Caco-2 (cell line): ENCODE measurements around the gene CDC34. TPM values are rescaled to one million over a fixed set of nuclear protein-coding genes. Genes with fewer than 3 reads are reported as not detected.

Source experiments
- BruUV-seq: library from RNA; stranded (reverse); fragments of 400-500 nt; replicated peaks from 2 replicates; lab custom pipeline; 2021; lab: Mats Ljungman, UMichigan
- CTCF ChIA-PET: fragments of 300-600 bp; sonication (Branson Sonifier 250); formaldehyde crosslinking; loops from one replicate; lab custom pipeline; 2022; ENCODE audit warnings: antibody characterized with exemption; lab: Charles Lee
- POLR2A ChIA-PET: fragments of 300-600 bp; sonication (Branson Sonifier 250); formaldehyde crosslinking; loops from one replicate; lab custom pipeline; 2022; ENCODE audit warnings: antibody characterized with exemption; lab: Charles Lee
- DNase-seq, 2 experiments: peaks; one replicate each; pipeline versions ENCODE4 v3.0.0 to v3.0.0-alpha.2; 2020 to 2022
- H3K27me3 ChIP-seq: replicated peaks from 2 replicates; pipeline ENCODE4 v1.6.0; 2011; ENCODE audit warnings: low read length; ENCODE audit not compliant: control insufficient read depth, insufficient read depth
- H3K36me3 ChIP-seq: 2 replicates; pipeline ENCODE4 v1.5.1; 2011; ENCODE audit warnings: low read length; ENCODE audit not compliant: control insufficient read depth, insufficient read depth
- H3K4me1 ChIP-seq: fragments of 250-450 bp; sonication (Bioruptor Pico); 2 replicates; pipeline ENCODE4 v1.5.1; 2020; ENCODE audit warnings: mild to moderate bottlenecking
- H3K4me3 ChIP-seq: 2 replicates; pipeline ENCODE4 v1.5.1; 2011; ENCODE audit warnings: low read depth, mild to moderate bottlenecking, control low read depth, low read length
- H3K9me3 ChIP-seq: fragments of 250-450 bp; sonication (Bioruptor Pico); 2 replicates; pipeline ENCODE4 v1.5.1; 2020; ENCODE audit warnings: mild to moderate bottlenecking, moderate library complexity
- H3K27ac Mint-ChIP-seq: one replicate; pipeline ENCODE4 v1.8.0; 2022; ENCODE audit warnings: mixed read lengths; ENCODE audit not compliant: unreplicated experiment
- H3K27me3 Mint-ChIP-seq: one replicate; pipeline ENCODE4 v1.8.0; 2022; ENCODE audit warnings: mixed read lengths; ENCODE audit not compliant: insufficient read depth, unreplicated experiment
- H3K36me3 Mint-ChIP-seq: one replicate; pipeline ENCODE4 v1.8.0; 2022; ENCODE audit warnings: mild to moderate bottlenecking, mixed read lengths; ENCODE audit not compliant: insufficient read depth, unreplicated experiment
- H3K4me1 Mint-ChIP-seq: one replicate; pipeline ENCODE4 v1.8.0; 2022; ENCODE audit warnings: low read depth, mixed read lengths; ENCODE audit not compliant: unreplicated experiment
- H3K4me3 Mint-ChIP-seq: one replicate; pipeline ENCODE4 v1.8.0; 2022; ENCODE audit warnings: mild to moderate bottlenecking, moderate library complexity, mixed read lengths; ENCODE audit not compliant: unreplicated experiment
- H3K9me3 Mint-ChIP-seq: one replicate; pipeline ENCODE4 v1.8.0; 2022; ENCODE audit warnings: mixed read lengths; ENCODE audit not compliant: unreplicated experiment
- intact Hi-C: fragments of 100-400 bp; cut with micrococcal nuclease; formaldehyde crosslinking; loops from one replicate; pipeline ENCODE4 v1.10.0; 2022; ENCODE audit not compliant: unreplicated experiment
- total RNA-seq: library from RNA; stranded (reverse); gene quantifications from 2 replicates; pipeline ENCODE4 v1.2.3, GENCODE V29; 2022
- TF ChIP-seq, protein P1 (sequence below), 2 experiments: fragments of 200-600 bp in 1 of 2; IDR thresholded peaks; 1 replicate in 1 of 2; 2 replicates in 1 of 2; pipeline versions ENCODE4 v1.5.1 to v1.8.0; 2011 to 2022; ENCODE audit warnings: antibody characterized with exemption in 1 of 2, control low read depth in 1 of 2, inconsistent platforms in 1 of 2, low read depth in 1 of 2, low read length in 1 of 2, mild to moderate bottlenecking in 1 of 2, moderate library complexity in 1 of 2; ENCODE audit not compliant: insufficient read depth in 1 of 2, severe bottlenecking in 1 of 2, unreplicated experiment in 1 of 2

CDC34 gene
- total RNA-seq, 1 experiment from 2014 or later, result 129 TPM

DNA sequence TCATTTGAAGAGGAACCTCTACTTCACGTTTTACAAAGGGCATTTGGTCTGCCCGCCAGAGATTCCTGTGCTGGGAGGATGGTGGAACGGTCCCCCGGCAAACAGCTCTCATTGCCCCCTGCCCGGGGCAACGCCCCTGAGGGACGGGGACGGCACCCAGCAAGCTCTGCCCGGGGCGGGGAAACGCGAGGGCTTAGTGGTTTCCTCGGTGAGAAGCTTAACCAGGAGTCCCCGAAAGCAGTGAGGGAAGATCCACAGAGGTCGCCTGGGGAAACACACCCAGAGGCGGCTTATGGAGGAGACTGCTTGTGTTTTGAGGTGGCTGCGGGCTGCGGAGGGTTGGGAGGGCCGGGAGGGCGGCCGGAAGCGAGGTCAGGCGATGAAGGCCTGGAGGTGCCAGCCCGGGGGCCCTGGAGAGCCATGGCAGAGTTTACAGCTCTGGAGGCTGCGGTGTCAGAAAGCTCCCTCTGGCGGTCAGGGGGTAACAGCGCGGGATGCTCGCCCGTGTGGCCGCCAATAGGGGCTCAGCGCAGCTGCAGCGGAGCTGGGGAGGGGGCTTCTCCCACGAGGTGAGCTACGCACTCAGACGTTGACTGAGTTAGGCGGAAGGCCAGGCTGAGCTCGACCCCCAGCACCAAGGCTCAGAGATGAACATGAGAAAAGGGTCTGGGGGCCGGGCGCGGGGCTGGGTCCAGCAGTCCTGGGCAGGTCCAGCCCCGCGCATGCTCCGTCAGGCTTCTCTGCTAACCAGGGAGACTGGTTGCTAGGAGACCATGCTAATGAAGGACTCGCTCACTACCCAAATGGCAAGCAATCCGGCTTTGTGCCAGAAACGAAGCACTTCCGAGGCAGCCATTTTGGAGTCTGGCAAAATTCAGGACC, 24.9 kb upstream of the CDC34 start:
- H3K4me1 ChIP-seq, result peaks cover 10% of the 10 kb centered on the region; the same call in 1 of the 2 replicates
- no peaks in the 10 kb centered on the region for H3K27me3 ChIP-seq
- DNase-seq, result peak; percentile 95 to 98
- H3K36me3 ChIP-seq, result no peaks in the 10 kb centered on the region
- peak overlapping the region; percentile 82 for H3K4me3 Mint-ChIP-seq
- CTCF ChIA-PET, result interaction anchor here (0.5 to 1.6 kb wide), 16 partner anchors 9 to 212 kb away, joined by 3 to 28 read pairs (median 6); partner anchors contain the start of genes BSG, CDC34 and RNF126
- H3K4me3 ChIP-seq, result peak overlapping the region; percentile 80
- H3K9me3 ChIP-seq, result no peaks in the 10 kb centered on the region
- no peaks in the 10 kb centered on the region for H3K27me3 Mint-ChIP-seq
- peak overlapping the region; percentile 99 for H3K27ac Mint-ChIP-seq
- POLR2A ChIA-PET, result interaction anchor here (1.0 to 1.5 kb wide), 3 partner anchors 18 to 26 kb away, joined by 7 to 9 read pairs (median 8); partner anchors contain the start of gene CDC34
- H3K36me3 Mint-ChIP-seq, result peaks cover 22% of the 10 kb centered on the region
- no TSS peak for BruUV-seq
- intact Hi-C loops, result loop anchor here (1.0 to 2.0 kb wide), 2 partner anchors 17 to 26 kb away; no protein-coding TSS in a partner anchor
- TF ChIP-seq, protein P1, sequence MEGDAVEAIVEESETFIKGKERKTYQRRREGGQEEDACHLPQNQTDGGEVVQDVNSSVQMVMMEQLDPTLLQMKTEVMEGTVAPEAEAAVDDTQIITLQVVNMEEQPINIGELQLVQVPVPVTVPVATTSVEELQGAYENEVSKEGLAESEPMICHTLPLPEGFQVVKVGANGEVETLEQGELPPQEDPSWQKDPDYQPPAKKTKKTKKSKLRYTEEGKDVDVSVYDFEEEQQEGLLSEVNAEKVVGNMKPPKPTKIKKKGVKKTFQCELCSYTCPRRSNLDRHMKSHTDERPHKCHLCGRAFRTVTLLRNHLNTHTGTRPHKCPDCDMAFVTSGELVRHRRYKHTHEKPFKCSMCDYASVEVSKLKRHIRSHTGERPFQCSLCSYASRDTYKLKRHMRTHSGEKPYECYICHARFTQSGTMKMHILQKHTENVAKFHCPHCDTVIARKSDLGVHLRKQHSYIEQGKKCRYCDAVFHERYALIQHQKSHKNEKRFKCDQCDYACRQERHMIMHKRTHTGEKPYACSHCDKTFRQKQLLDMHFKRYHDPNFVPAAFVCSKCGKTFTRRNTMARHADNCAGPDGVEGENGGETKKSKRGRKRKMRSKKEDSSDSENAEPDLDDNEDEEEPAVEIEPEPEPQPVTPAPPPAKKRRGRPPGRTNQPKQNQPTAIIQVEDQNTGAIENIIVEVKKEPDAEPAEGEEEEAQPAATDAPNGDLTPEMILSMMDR (IDR thresholded peaks at IDR 0.05; ENCODE audit: insufficient read depth in 1 of 2, low read depth in 1 of 2, low read length in 1 of 2, severe bottlenecking in 1 of 2, unreplicated experiment in 1 of 2), result peak; percentile 85 to 97
- H3K4me1 Mint-ChIP-seq, result peaks cover 8% of the 10 kb centered on the region
- no peaks in the 10 kb centered on the region for H3K9me3 Mint-ChIP-seq

DNA sequence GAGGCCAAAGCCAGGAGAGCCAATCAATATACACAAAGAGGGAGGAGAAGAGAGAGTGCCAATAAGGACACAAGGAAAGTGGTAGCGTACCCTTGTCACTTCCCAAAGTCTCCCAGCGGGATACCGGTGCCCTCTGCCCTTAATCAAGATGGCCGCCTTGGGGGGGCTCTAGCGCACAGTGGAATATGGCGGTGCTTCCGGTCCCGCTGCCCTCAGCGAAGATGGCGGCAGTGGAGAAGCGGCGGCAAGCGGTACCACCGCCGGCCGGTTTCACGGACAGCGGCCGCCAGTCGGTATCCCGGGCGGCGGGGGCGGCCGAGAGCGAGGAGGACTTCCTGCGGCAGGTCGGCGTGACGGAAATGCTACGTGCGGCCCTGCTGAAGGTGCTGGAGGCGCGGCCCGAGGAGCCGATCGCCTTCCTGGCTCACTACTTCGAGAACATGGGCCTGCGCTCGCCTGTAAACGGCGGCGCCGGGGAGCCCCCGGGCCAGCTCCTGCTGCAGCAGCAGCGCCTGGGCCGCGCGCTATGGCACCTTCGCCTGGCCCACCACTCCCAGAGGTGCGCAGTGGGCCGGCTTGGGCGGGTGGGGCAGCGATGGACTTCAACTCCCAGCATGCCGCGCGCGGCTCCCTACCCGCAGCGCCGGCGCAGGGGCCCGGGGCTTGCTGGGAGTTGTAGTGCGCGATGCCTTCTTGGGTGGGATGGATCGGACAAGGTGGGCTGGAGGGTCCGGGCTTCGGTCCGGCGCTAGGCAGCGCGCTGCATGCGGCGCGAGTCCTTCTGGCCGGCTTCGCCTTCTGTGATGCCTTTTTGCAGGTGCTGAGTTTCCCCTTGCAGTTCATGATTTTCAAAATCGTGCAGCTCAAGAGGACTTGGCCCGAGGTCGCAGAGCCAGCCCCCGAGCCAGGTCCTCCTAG, 24.0 kb upstream of the CDC34 start, which contains the start of gene TPGS1:
TPGS1 (plus strand) TSS at position 212 of the 918 bp plus-strand sequence; CDS start at position 222, 10 bp downstream.
- POLR2A ChIA-PET, result interaction anchor here (0.6 to 1.5 kb wide), 3 partner anchors 10 to 25 kb away, joined by 5 to 9 read pairs (median 8); partner anchors contain the start of gene CDC34
- H3K9me3 ChIP-seq, result no peaks in the 10 kb centered on the region
- Mint-ChIP-seq H3K36me3 (peaks cover 26% of the 10 kb centered on the region), H3K4me3 (peak within 1 kb of the TSS; percentile 82), H3K27ac (peak within 1 kb of the TSS; percentile 99), H3K4me1 (peaks cover 8% of the 10 kb centered on the region), H3K27me3 (no peaks in the 10 kb centered on the region), H3K9me3 (no peaks in the 10 kb centered on the region)
- CTCF ChIA-PET, result interaction anchor here (0.6 to 1.6 kb wide), 11 partner anchors 10 to 213 kb away, joined by 3 to 28 read pairs (median 6); partner anchors contain the start of genes CDC34 and RNF126
- TF ChIP-seq, protein P1 (IDR thresholded peaks at IDR 0.05; ENCODE audit: insufficient read depth in 1 of 2, low read depth in 1 of 2, low read length in 1 of 2, severe bottlenecking in 1 of 2, unreplicated experiment in 1 of 2), result no peak
- TSS peak; percentile 40 for BruUV-seq
- no peaks in the 10 kb centered on the region for H3K36me3 ChIP-seq
- intact Hi-C loops, result loop anchor here (1.0 to 2.0 kb wide), 2 partner anchors 18 to 25 kb away; no protein-coding TSS in a partner anchor
- peak; percentile 78 to 80 for DNase-seq
- peak within 1 kb of the TSS; percentile 80 for H3K4me3 ChIP-seq
- H3K27me3 ChIP-seq, result no peaks in the 10 kb centered on the region
- peaks cover 10% of the 10 kb centered on the region; the same call in 1 of the 2 replicates for H3K4me1 ChIP-seq
